Omental fat pad (tissue), 4 donors: ENCODE measurements around the gene VPREB1. TPM values are rescaled to one million over a fixed set of nuclear protein-coding genes. Genes with fewer than 3 reads are reported as not detected.
"Not testable (repeated sequence)": the region's sequence is repeated elsewhere in the genome, so short reads cannot be mapped to it uniquely, and the experiment has no call there.

Experiments
- ATAC-seq: fragments of 150-250 bp; one replicate; pipeline ENCODE4 v1.9.1; 2016; ENCODE audit warnings: mild to moderate bottlenecking, moderate library complexity; ENCODE audit not compliant: low FRiP score
- DNase-seq: peaks from one replicate; pipeline ENCODE4 v3.0.0-alpha.2; 2019; ENCODE audit warnings: low spot score
- CTCF ChIP-seq, 3 donors: fragments of 450-650 bp; IDR thresholded peaks; one replicate each; pipeline ENCODE4 v1.5.1; 2016 to 2017; ENCODE audit warnings: antibody characterized with exemption in 3 of 3, mild to moderate bottlenecking in 3 of 3, moderate library complexity in 2 of 3
- total RNA-seq, 4 donors: library from RNA; depleted of rRNA; stranded (reverse); fragments of >200 nt; gene quantifications; one replicate each; pipeline ENCODE4 v1.1.0, GENCODE V29; 2016

Gene VPREB1
- total RNA-seq, 4 donors from 2014 or later: not detected

- DNase-seq (no peak), ATAC-seq (no peak)
- TF ChIP-seq CTCF (IDR thresholded peaks at IDR 0.05): no peak
Observed at GRCh38 chr22:22215659-22216449, 28.7 kb upstream of the VPREB1 start.

GRCh38 chr22:22216450-22216959 is 28.1 kb upstream of the VPREB1 start:
- no peak for DNase-seq

GRCh38 chr22:22218302-22218701 is 26.3 kb upstream of the VPREB1 start:
- no peak for ATAC-seq
- no peak for DNase-seq
- TF ChIP-seq CTCF (IDR thresholded peaks at IDR 0.05): no peak

More at GRCh38 chr22:22216450-22216959, 28.1 kb upstream of the VPREB1 start:
- TF ChIP-seq CTCF (IDR thresholded peaks at IDR 0.05): no peak
- ATAC-seq: no peak

- TF ChIP-seq CTCF (IDR thresholded peaks at IDR 0.05): no peak
- ATAC-seq (no peak), DNase-seq (no peak)
Observed at GRCh38 chr22:22219140-22219996, 25.2 kb upstream of the VPREB1 start.

GRCh38 chr22:22221043-22221442 is 23.5 kb upstream of the VPREB1 start:
- not testable (repeated sequence) for DNase-seq, ATAC-seq

GRCh38 chr22:22226448-22227187 is 18.0 kb upstream of the VPREB1 start:
- DNase-seq: no peak
- no peak for TF ChIP-seq CTCF (IDR thresholded peaks at IDR 0.05)
- ATAC-seq: no peak

GRCh38 chr22:22228421-22228820 is 16.2 kb upstream of the VPREB1 start:
- no peak for TF ChIP-seq CTCF (IDR thresholded peaks at IDR 0.05)
- ATAC-seq (no peak), DNase-seq (no peak)
